Osteocyte (in vitro differentiated cells): ENCODE data around the gene CHD3. TPM values are rescaled to one million over a fixed set of nuclear protein-coding genes. Genes with fewer than 3 reads are reported as not detected.

Experiments
- DNase-seq: peaks from one replicate; pipeline ENCODE4 v3.0.0; 2021; ENCODE audit warnings: mixed read lengths; ENCODE audit not compliant: unreplicated experiment; ENCODE audit errors: extremely low spot score
- H3K27ac Mint-ChIP-seq: one replicate; pipeline ENCODE4 v1.8.0; 2021; ENCODE audit warnings: mild to moderate bottlenecking, mixed read lengths; ENCODE audit not compliant: unreplicated experiment
- H3K27me3 Mint-ChIP-seq: one replicate; pipeline ENCODE4 v1.8.0; 2021; ENCODE audit warnings: mixed read lengths; ENCODE audit not compliant: unreplicated experiment
- H3K36me3 Mint-ChIP-seq: one replicate; pipeline ENCODE4 v1.8.0; 2021; ENCODE audit warnings: mixed read lengths; ENCODE audit not compliant: unreplicated experiment
- H3K4me1 Mint-ChIP-seq: one replicate; pipeline ENCODE4 v1.8.0; 2021; ENCODE audit warnings: mixed read lengths; ENCODE audit not compliant: unreplicated experiment
- H3K4me3 Mint-ChIP-seq: one replicate; pipeline ENCODE4 v1.8.0; 2021; ENCODE audit warnings: mild to moderate bottlenecking, moderate library complexity, mixed read lengths; ENCODE audit not compliant: unreplicated experiment
- H3K9me3 Mint-ChIP-seq: one replicate; pipeline ENCODE4 v1.8.0; 2021; ENCODE audit warnings: mixed read lengths; ENCODE audit not compliant: unreplicated experiment
- CTCF ChIP-seq: fragments of 200-600 bp; sonication (generic); IDR thresholded peaks from 2 replicates; pipeline ENCODE4 v1.5.0; 2021; ENCODE audit warnings: antibody characterized with exemption, mild to moderate bottlenecking, moderate library complexity
- total RNA-seq: library from RNA; stranded (reverse); gene quantifications from 2 replicates; pipeline ENCODE4 v1.2.1, GENCODE V29; 2021

CHD3 gene
- total RNA-seq, 1 donor from 2014 or later, result 206 TPM

DNA sequence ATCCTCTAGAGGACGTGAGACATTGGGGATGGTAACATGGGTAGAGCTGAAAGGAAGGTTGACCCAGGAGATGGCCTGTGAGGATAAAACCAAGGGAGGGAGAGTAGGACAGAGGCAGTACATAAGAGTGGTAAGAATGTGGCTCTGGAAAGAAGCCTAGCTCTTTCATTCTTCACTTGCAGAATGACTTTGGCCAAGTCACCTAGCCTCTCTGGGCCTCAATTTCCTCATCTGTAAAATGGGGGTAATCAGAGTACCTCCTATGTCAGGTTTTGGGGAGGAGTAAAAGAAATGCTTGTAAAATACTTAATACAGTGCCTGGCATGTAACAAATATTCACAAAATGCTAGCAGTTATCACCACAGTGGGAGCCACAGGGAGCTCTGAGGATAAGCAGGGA lies 47.7 kb upstream of the CHD3 start:
- Mint-ChIP-seq H3K36me3 (peaks cover 6% of the 10 kb centered on the region), H3K27ac (peak overlapping the region; percentile 99), H3K27me3 (no peaks in the 10 kb centered on the region), H3K4me3 (peak overlapping the region; percentile 94), H3K4me1 (peaks cover 70% of the 10 kb centered on the region), H3K9me3 (no peaks in the 10 kb centered on the region)
- DNase-seq, result no peak
- no peak for TF ChIP-seq CTCF

DNA sequence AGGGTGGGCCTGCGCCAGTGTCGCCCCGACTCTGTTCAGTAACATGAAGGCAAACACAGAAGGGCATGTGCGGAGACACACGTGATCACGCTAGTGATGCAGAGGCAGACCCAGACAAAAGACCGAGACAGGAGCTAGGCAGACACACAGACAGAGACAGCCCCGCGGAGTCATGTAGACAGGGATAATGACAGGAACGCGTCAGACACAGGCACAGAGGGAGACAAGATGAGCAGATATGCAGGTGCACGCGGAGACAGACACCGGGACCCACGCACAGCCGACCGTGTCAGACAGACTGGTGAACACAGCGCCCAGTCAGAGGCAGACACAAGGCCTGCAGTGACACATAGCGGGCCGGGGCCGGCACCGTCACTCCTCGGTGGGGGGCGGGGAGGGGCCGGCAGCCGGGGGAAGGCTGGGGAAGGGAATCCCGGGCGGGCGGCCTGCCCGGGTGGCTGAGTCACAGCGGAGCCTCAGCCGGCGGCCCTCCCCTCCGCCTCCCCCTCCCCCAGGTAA lies 47.1 kb upstream of the CHD3 start:
- Mint-ChIP-seq H3K27ac (peak overlapping the region; percentile 99), H3K4me3 (peak overlapping the region; percentile 94), H3K4me1 (peaks cover 70% of the 10 kb centered on the region), H3K9me3 (no peaks in the 10 kb centered on the region), H3K36me3 (peaks cover 7% of the 10 kb centered on the region), H3K27me3 (no peaks in the 10 kb centered on the region)
- peak; percentile 94 for DNase-seq
- peak; percentile 35 for TF ChIP-seq CTCF

DNA sequence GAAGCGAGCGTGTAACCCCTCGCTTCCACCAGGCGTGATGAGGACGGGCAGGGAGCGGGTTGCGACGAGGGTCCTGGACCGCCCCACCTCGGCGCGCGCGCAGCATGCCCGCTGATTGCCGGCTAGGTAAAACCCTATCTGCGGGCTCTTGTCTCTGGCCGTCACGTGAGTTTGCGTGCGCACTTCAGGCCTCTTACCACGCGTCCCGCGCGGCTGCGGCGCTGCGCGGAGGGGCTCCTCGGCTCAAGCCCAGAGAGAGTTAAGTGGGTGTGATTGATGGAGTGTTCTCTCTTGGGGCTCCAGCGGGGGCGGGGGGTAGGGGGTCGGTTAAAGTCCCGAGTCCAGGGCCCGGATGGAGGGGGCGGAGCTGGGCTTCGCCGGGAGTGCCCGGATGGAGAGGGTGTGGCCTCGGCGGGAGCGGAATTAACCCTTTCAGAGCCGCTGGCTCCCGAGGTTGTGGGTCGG lies 46.6 kb upstream of the CHD3 start:
- DNase-seq, result peak; percentile 96
- peak overlapping the region; percentile 94 for H3K4me3 Mint-ChIP-seq
- H3K27me3 Mint-ChIP-seq, result no peaks in the 10 kb centered on the region

DNA sequence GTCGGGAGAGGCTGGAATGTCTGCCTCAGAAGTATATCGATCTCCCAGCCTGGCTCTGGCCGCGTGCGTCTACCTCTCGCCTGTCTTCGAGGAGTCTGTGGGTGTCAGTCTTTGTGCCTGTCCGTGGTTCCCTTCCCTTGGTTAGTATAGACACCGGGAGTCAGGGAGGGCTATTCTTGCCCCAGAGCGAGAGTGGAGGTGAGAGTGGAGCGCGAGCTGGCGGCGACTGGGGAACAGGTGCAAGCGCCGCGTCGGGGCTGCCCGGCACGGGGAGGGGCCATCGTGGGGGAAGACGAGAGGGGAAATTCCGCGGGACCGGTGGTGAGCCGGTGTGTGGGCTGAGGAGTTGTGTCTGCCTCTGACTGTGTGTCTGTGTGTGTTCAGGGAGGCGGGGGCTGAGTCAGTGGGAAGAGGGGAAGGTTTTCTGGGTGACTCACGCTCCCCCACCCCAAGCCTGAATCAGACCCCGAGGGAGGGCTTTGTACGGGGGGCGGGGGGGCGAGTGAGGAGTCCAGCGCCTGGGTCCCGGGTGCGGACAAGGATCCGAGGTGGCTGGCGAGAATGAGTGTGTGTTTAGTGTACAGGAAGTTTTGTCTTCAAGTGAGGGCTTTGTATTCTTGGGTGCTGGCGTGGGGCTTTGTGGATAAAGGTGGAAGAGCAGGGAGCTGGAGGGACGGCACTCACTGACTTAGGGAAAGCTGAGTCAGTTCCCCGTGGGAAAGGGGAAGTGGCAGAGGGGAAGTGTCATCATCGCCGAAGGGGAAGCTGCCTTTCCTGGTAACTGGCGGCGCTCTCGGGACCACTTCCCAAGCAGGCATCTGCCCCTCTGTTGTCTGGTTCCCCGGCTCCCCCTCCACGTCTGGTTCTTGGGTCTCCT lies 46.0 kb upstream of the CHD3 start:
- Mint-ChIP-seq H3K36me3 (peaks cover 8% of the 10 kb centered on the region), H3K27ac (peak overlapping the region; percentile 99), H3K9me3 (no peaks in the 10 kb centered on the region), H3K4me3 (peak overlapping the region; percentile 94), H3K27me3 (no peaks in the 10 kb centered on the region), H3K4me1 (peaks cover 58% of the 10 kb centered on the region)
- TF ChIP-seq CTCF, result no peak
- no peak for DNase-seq

More for the DNA sequence above, 46.6 kb upstream of the CHD3 start:
- peaks cover 65% of the 10 kb centered on the region for H3K4me1 Mint-ChIP-seq
- peaks cover 8% of the 10 kb centered on the region for H3K36me3 Mint-ChIP-seq
- peak overlapping the region; percentile 99 for H3K27ac Mint-ChIP-seq
- H3K9me3 Mint-ChIP-seq, result no peaks in the 10 kb centered on the region
- TF ChIP-seq CTCF, result no peak

DNA sequence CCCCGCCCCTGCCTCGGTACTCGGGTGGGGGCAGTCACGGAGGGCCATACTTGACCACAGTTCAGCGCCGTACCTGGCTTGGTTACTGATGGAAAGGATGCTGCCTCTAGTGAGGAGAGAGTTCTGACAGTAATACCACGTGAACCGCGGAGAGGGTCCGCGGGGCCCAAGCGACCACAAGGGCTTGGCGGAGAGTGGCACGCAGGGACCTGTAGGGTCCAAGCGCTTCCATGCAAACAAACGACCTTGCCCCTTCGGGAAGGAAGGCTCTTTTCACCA lies 45.4 kb upstream of the CHD3 start:
- Mint-ChIP-seq H3K4me1 (peaks cover 55% of the 10 kb centered on the region), H3K27me3 (no peaks in the 10 kb centered on the region)

More for the DNA sequence above, 45.4 kb upstream of the CHD3 start:
- no peak for DNase-seq
- TF ChIP-seq CTCF, result no peak
- Mint-ChIP-seq H3K36me3 (peaks cover 9% of the 10 kb centered on the region), H3K27ac (peak overlapping the region; percentile 99), H3K4me3 (peak overlapping the region; percentile 94), H3K9me3 (no peaks in the 10 kb centered on the region)
